Measurements from ENCODE around the gene MYO7B. TPM values are rescaled to one million over a fixed set of nuclear protein-coding genes. Genes with fewer than 3 reads are reported as not detected.
A peak's percentile ranks its signal among the peaks of the same experiment; 100 is the strongest.

Gene MYO7B
- total RNA-seq, 3 donors from 2014 or later, result 0.32 to 2.3 TPM; not detected in 1

GRCh38 chr2:127514485-127514884, 21.0 kb upstream of the MYO7B start:
- intact Hi-C loops (cut with DNase I; ENCODE audit: low total_unique reads), result no loop called here
- H3K4me3 ChIP-seq, result no peak overlapping the region
- no peaks in the 10 kb centered on the region for H3K9me3 ChIP-seq
- no peaks in the 10 kb centered on the region for H3K27me3 ChIP-seq
- no peak for DNase-seq (ENCODE audit: low spot score in 2 of 2)
- H3K27ac ChIP-seq, result peak overlapping the region in 1 of 2 donors; percentile 56
- no peaks in the 10 kb centered on the region for H3K36me3 ChIP-seq
- peaks cover 3 to 7% of the 10 kb centered on the region in 2 donors for H3K4me1 ChIP-seq
- no peak for TF ChIP-seq CTCF (IDR thresholded peaks at IDR 0.05)
- no peak for TF ChIP-seq POLR2AphosphoS5 (IDR thresholded peaks at IDR 0.05)
- no peak for TF ChIP-seq POLR2A (IDR thresholded peaks at IDR 0.05)

- Histone ChIP-seq H3K27ac (peak overlapping the region; percentile 56 to 82), H3K27me3 (no peaks in the 10 kb centered on the region), H3K4me3 (peak overlapping the region in 1 of 3 donors; percentile 13), H3K4me1 (peaks cover 3 to 7% of the 10 kb centered on the region in 2 donors), H3K9me3 (no peaks in the 10 kb centered on the region), H3K36me3 (no peaks in the 10 kb centered on the region)
- no peak for DNase-seq (ENCODE audit: low spot score in 2 of 2)
- no peak for TF ChIP-seq POLR2AphosphoS5 (IDR thresholded peaks at IDR 0.05)
- no peak for TF ChIP-seq POLR2A (IDR thresholded peaks at IDR 0.05)
- no peak for TF ChIP-seq CTCF (IDR thresholded peaks at IDR 0.05)
- intact Hi-C loops (cut with DNase I; ENCODE audit: low total_unique reads), result no loop called here
These were observed 20.0 kb upstream of the MYO7B start for GRCh38 chr2:127515383-127515915.

GRCh38 chr2:127516041-127516762, 19.3 kb upstream of the MYO7B start:
- intact Hi-C loops (cut with DNase I; ENCODE audit: low total_unique reads), result no loop called here
- Histone ChIP-seq H3K9me3 (no peaks in the 10 kb centered on the region), H3K4me1 (peaks cover 3 to 7% of the 10 kb centered on the region in 2 donors), H3K27me3 (no peaks in the 10 kb centered on the region), H3K4me3 (peak overlapping the region in 1 of 3 donors; percentile 13), H3K36me3 (no peaks in the 10 kb centered on the region), H3K27ac (peak overlapping the region; percentile 56 to 82)
- DNase-seq (ENCODE audit: low spot score in 2 of 2), result peak in 1 of 2 donors; percentile 56
- no peak for TF ChIP-seq POLR2A (IDR thresholded peaks at IDR 0.05)
- no peak for TF ChIP-seq POLR2AphosphoS5 (IDR thresholded peaks at IDR 0.05)
- no peak for TF ChIP-seq CTCF (IDR thresholded peaks at IDR 0.05)

GRCh38 chr2:127517465-127517864, 18.0 kb upstream of the MYO7B start:
- Histone ChIP-seq H3K4me1 (peaks cover 3 to 7% of the 10 kb centered on the region in 2 donors), H3K4me3 (no peak overlapping the region), H3K36me3 (no peaks in the 10 kb centered on the region), H3K27ac (no peak overlapping the region), H3K9me3 (no peaks in the 10 kb centered on the region), H3K27me3 (no peaks in the 10 kb centered on the region)
- DNase-seq (ENCODE audit: low spot score in 2 of 2), result no peak
- intact Hi-C loops (cut with DNase I; ENCODE audit: low total_unique reads), result no loop called here
- TF ChIP-seq POLR2A (IDR thresholded peaks at IDR 0.05) (no peak), CTCF (IDR thresholded peaks at IDR 0.05) (no peak), POLR2AphosphoS5 (IDR thresholded peaks at IDR 0.05) (no peak)

- Histone ChIP-seq H3K27ac (no peak overlapping the region), H3K27me3 (no peaks in the 10 kb centered on the region), H3K4me3 (no peak overlapping the region), H3K36me3 (no peaks in the 10 kb centered on the region), H3K4me1 (peaks cover 0 to 6% of the 10 kb centered on the region in 2 donors), H3K9me3 (no peaks in the 10 kb centered on the region)
- intact Hi-C loops (cut with DNase I; ENCODE audit: low total_unique reads), result no loop called here
- DNase-seq (ENCODE audit: low spot score in 2 of 2), result no peak
- no peak for TF ChIP-seq POLR2A (IDR thresholded peaks at IDR 0.05)
- no peak for TF ChIP-seq POLR2AphosphoS5 (IDR thresholded peaks at IDR 0.05)
- TF ChIP-seq CTCF (IDR thresholded peaks at IDR 0.05), result no peak
These were observed 15.1 kb upstream of the MYO7B start for GRCh38 chr2:127520424-127520823.

All from breast epithelium (tissue), 4 donors.